GM18870 (cell line): ENCODE measurements around the gene GHITM.
A peak's percentile ranks its signal among the peaks of the same experiment; 100 is the strongest.
"Not testable (repeated sequence)": the region's sequence is repeated elsewhere in the genome, so short reads cannot be mapped to it uniquely, and the experiment has no call there.

Experiments
- ATAC-seq: cut with Tn5 transposase; IDR thresholded peaks from one replicate; pipeline ENCODE4 v1.9.1; 2021; ENCODE audit warnings: moderate library complexity; ENCODE audit not compliant: unreplicated experiment

GHITM gene

DNA sequence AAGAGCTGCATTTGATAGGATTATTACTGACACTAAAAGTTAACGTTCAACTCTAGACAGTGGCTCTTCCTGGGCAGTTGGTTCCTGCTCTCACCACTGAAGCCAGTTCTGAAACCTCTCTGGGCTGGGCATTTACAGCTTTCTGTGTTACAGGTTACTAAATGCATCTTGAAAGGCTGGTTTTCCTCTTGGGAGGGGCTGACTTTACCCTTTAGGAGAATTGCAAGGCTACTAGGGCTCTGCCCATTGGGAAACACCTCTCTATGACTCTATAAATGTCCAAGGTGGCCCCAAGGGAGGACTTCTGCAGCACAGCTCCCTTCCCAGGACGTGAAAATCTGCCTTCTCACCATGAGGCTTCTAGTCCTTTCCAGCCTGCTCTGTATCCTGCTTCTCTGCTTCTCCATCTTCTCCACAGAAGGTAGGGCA, 34.2 kb downstream of the GHITM start, which contains the start of gene GPR15LG:
TSS of gene GPR15LG (plus strand) at position 301 of the 429 bp plus-strand sequence. CDS start at position 352, 51 bp downstream.
- ATAC-seq: peak; percentile 42

DNA sequence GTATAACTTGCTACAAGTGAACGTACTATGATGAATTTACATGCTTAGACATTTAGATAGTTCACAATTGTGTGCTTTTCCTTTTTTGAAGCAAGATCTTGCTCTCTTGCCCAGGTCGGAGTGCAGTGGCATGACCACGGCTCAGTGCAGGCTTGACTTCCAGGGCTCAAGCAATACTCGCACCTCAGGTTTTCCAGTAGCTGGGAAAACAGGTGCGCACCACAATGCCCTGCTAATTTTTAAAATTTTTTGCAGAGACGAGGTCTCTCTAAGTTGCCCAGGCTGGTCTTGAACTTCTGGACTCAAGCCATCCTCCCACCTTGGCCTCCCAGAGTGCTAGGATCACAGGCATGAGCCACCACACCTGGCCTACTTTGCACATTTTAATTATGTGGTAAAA, 36.1 kb downstream of the GHITM start:
- no peak for ATAC-seq

DNA sequence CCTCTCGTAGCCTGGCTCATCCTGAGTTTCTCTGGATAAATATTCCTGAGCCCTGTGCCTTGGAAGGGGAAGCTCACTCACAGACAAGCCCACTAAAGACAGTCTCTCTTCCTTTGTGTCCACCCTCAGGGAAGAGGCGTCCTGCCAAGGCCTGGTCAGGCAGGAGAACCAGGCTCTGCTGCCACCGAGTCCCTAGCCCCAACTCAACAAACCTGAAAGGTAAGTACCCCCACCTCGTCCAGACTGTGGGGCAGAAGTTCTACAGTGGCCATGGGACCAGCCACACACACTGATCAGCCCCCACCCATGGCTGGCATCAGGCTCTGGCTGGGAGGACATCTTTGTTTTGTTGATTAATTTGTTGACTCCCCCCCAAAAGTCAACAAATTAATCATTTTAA, 37.0 kb downstream of the GHITM start:
- no peak for ATAC-seq

DNA sequence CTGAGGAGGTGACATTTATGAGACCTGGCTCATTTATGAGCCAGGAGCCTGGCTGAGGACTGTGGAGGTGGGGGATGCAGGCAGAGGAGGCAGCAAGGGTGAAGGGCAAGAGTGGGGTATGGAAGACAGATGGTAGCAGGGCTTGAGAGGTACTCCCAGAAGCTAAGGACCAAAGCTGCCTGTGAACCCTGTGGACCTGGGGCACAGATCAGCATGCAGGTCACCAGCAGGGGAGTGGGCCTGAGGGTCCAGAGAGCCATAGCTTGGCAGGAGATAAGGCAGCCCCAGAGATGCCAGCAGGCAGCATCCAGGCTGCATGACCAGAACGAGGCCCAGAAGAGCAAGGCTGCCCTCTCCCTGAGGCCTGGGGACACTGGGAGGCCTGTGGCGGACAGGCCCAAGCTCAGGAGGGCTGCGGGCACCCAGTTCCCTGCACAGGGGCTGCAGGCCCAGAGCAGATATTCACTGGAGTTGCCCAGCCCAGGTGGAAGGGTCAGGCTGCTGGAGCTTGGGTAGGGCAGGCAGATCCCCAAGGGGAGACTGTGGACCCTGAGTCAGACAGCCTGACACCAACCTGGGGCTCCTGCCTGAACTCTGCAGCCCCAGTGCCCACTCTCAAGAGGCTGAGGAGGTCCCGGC, 37.6 kb downstream of the GHITM start:
- no peak for ATAC-seq

DNA sequence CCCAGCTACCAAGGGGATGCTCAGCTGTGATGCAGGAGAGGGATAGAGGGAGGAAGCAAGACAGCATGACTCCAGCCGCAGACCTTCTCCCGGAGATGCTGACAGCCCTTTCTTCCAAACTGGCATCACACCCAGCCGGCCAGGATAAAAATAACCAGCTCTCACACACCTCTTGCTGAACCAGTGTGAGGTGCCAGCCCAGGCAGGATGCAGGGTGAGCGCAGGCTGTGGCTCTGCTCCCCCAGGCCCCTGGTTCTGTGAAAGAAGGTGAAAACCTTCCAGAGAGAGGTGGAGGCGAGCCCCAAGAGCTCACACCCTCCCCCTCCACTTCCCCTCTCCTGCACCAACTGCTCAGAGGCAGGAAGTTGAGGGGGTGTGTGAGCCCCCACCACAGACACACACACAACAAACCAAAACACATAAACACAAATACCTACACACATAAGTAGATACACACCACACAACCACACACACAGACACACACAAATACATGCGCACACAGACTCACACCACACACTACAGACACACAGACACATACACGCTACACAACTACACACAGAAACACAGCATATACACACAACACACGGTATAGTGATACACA, 38.3 kb downstream of the GHITM start:
- ATAC-seq: no peak

DNA sequence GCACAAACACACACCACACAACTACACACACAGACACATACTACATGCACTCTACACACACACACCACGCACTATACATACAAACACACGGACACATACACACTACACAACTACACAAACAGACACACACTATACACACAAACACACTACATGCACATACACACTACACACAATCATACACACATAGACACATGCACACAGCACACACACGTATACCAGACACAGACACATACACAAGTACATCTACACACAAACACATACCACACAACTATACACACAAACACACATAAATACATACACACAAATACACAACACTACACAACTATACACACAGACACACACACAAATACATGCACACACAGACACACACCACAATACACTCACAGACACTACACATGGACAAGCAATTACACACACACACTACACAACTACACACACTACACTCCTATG, 38.9 kb downstream of the GHITM start:
- ATAC-seq: no peak

DNA sequence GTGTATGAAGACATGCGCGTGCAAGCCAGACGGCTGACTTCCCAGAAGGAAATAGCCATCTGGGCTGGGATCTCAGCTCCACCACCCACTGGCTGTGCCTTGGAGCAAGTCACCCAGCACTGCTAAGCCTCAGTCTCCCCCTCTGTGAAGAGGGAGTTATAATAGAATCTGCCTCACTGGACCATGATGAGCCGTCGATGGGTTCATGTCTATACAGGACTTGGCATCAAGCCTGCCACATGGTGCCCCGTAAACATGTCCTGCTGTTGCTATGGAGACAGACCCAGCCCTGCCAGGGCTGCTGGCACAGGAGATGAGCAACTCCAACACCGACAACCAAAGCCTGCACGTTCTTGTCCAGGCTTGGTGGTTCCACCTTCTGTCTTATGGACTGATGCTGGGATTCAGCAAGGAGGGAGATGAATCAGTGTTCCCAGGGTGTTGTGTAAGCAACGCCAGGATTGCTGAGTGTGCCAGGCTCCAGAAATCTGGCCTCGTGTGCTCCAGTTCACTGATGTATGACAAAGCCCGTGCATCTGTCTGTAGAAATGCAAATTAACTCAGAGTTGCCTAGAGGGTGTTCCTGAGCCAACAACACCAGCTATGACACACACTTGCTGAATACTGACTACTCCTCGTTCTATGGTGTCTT, 39.9 kb downstream of the GHITM start:
- peak; percentile 93 for ATAC-seq

DNA sequence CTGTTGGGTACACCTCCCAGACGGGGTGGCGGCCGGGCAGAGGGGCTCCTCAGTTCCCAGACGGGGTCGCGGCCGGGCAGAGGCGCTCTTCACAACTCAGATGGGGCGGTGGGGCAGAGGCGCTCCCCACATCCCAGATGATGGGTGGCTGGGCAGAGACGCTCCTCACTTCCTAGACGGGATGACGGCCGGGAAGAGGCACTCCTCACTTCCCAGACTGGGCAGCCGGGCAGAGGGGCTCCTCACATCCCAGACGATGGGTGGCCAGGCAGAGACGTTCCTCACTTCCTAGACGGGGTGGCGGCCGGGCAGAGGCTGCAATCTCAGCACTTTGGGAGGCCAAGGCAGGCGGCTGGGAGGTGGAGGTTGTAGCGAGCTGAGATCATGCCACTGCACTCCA, 41.1 kb downstream of the GHITM start:
- not testable (repeated sequence) for ATAC-seq

DNA sequence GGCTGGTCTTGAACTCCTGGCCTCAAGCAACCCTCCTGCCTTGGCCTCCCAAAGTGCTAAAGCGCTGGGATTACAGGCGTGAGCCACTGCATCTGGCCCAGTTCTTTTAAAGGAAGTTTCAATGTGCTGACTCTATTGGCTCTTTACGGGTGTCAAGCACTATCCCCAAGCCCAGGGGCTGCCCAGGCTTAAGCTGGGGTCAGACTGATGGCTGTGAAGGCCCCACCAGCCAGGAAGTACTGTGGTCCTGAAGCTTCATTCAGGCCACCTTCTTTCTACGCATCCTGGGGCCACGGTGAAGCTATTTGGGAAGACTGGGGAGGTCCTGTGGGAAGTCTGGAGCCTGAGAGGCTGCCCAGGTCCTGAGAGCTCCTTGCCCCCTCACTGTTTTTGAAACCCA, 42.3 kb downstream of the GHITM start:
- no peak for ATAC-seq

DNA sequence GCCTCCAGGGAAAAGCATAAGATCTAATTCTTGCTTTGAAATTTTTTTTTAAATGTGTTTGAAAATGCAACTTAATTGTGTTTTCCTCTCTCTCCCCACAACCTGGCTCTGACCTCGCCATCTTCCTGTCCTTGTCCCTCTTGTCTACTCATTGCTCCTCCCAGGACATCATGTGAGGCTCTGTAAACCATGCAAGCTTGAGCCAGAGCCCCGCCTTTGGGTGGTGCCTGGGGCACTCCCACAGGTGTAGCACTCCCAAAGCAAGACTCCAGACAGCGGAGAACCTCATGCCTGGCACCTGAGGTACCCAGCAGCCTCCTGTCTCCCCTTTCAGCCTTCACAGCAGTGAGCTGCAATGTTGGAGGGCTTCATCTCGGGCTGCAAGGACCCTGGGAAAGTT, 45.2 kb downstream of the GHITM start:
- no peak for ATAC-seq

DNA sequence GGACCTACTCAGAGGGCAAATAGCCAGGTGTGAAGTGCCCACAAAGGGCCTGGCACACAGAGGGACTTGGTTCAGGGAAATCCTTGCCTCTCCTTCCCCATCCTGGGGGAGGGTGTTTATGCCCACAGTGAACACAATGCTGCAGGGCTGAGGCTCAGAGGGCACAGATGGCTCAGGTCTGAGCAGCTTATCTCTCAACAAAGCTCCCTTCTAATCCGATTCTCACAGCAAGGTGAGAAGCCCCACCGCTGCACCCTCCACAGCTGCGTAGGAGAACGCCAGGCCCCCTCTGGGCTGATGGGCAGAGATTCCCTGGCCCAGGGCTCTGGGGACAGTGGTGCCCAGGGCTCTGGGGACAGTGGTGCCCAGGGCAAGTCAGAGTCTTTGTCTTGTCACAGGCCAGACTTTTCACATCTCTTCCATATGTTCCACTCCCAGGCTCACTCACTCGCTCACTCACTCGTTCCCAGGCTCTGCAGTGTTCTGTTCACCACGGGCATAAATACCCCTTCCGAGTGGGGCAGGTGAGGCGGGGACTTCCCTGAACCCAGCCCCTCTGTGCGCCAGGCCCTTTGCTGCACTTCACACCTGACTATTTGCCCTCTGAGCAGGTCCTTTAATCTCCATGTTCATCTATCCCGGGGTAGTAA, 46.3 kb downstream of the GHITM start:
- no peak for ATAC-seq

DNA sequence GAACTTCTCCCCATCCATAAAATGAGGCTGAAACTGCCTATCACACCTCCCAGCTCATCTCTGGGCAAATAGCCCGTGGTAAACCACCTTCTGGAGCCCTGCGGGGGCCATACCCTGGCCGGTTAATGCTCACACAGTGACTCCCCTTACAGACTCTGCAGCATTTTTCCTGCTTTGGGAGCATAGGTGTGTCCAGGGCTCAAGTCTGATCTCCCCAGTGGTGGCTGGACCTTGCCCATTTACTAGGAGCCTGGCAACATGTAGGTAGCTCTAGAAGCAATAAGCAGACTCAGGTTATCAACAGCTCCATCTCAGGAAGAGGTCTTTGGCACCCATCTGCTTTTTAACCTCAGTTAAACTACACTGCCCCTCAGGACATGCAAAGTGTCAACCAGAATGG, 49.5 kb downstream of the GHITM start:
- ATAC-seq: no peak

DNA sequence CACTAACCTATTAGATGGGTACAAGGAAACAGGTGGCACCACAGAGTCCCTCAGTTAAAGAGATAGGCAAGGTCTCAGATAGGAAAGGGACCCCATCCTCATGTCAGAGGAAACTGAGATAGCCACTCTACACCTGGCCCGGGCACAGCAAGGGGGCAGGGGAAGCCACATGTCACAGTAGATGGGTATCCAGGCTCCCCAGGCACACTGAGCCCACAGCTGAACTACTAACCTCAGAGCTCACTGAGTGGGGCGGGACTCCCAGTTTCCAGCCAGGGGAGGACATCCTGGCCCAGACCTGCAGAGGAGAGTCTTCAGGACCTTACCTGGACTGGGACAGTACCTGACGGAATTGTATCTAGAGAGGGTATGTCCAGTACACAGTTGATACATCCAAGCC, 51.3 kb downstream of the GHITM start:
- no peak for ATAC-seq

DNA sequence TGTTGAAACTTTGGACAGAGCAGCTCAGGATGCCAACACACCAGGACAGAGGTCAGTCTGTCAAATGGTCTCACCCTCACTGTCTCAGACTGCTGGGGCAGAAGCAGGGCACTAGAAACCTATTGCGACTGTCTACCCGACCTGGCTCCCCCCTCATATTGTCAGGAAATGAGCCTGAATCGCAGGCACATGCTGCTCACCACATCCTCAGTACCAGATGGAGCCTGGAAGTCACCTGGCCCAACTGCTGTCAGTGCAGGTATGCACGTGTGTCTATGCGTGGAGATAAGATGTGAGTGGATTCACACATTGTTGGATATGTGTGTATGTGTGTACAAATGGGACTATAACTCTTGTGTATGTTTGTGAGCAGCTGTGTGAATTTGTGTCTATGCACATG, 51.8 kb downstream of the GHITM start:
- ATAC-seq: no peak

DNA sequence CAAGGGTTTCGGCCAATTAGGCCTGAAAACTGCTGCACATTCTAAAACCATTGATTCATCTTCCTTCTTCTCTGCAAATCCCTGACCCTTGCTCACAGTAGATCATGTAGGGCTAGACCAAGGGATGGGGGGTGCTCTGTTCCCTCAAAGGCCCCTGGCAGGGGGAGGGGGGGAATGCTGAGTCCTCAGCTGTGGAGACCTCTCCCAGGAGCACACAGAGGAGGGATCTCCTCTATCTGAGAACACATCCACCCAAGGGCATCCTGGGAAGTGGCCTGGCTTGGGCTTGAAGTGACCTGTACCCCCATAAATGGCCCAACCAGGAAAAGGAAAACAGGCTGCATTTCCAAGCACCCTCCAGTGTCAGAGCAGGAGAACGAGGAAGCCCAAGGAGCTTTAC, 54.0 kb downstream of the GHITM start:
- no peak for ATAC-seq

DNA sequence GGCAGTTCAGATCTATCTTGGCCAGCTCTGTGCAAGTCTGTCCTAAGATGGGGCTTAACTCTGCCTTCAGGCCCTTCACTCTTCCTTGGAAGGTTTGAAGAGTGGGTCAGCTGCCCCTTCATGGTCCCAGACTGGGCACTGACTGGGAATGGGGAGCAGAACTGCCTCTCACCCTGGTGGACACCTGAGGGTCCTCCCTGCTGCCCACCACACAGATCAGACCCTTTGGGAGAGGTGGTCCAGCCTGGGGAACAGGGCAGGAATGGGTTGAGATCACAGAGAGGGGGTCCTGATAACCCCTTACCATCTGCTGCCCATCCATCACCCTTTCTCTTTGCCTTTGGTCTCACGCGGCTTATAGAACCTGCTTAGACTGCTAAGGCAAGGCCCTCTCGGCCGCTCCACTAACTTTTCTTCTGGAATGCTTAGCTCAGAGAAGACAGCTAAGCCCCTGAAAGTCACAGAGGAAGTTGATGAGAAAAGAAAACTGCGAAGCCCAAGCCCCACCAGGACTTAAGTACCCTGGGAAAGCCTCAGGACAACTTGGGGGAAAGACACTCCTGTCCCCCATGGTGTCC, 54.6 kb downstream of the GHITM start:
- no peak for ATAC-seq

DNA sequence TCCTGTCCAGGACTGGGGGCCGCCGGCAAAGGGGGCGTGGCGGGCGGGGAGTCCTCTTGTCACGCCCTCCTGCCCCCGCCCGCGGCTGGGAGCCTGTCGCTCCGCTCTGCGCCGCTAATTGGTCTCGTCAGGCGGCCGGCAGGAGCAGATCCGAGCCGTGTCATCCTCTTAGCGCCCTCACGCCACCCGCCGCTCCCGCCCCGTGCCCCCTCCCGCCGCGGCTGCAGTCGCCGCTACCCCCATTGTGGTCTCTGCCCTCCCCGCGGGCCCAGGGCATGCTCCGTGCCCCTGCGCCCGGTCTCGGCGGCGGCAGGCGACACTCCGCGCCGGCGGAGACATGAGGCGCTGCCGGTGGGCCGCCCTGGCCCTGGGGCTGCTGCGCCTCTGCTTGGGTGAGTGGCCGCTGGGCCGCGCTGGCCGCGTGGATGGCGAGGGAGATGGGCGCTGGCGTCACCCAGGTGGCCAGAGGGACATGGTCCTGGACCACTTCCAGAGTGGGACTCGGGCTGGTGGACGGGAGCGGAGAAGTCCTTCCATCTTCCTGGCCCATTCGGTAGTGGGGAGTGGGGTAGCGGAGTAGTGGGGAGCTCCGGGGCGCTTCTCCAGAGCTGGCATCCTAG, 55.2 kb downstream of the GHITM start, which contains the start of gene CDHR1:
TSS of gene CDHR1 (plus strand) at position 114 of the 620 bp plus-strand sequence. CDS start at position 338, 224 bp downstream.
- no peak for ATAC-seq

DNA sequence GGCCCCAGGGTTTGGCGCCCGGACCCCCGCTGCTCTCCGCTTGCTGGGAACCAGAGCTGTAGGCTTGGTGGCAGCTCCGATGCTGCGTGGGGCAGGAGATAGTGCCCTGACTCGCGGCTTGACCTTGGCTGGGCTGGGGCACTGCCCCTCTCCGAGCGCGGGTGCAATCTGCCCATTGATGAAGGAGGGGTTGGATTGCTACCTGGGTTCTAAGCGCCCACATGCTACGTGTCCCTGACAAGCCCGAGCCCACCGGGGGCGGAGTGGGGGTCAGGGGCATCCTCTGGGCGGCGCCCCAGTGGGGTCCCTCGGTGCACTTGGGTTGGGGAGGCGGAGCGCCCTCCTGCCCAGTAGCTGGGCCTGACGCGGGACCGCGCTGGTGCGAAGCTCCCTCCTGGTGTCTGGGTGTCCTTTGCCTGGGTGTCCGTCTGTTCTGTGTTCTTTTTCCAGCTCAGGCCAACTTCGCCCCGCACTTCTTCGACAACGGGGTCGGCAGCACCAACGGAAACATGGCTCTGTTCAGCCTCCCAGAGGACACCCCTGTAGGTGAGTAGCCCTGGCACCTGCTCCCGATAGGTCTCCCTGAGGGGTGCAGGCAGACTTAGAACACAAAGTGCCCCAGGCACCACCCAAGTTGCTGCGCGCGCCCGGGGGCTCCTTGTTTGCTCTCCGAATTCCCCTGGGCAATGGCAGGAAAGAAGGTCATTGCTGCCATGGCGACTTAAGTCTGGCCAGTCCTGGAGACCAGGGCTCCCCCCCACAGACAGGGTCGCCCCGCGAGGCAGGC, 55.9 kb downstream of the GHITM start:
- no peak for ATAC-seq

DNA sequence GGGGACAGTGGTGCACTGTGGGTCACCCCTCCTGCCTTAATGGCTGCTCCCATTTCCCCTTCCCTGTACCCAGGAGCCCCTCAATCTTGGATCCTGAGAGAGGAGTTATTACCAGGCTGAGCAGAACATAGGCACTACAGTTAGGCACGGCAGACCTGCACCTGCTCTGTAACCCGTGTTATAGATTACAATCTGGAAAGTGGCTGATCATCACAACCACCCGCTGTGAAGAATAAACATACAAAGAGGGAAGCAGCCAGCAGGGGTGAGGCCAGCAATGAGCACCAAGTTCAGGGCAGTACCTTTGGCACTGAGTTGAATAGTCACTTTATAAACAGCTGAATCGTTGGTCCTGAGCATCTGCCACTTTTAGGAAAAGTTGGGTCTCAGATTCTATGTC, 56.8 kb downstream of the GHITM start:
- no peak for ATAC-seq

DNA sequence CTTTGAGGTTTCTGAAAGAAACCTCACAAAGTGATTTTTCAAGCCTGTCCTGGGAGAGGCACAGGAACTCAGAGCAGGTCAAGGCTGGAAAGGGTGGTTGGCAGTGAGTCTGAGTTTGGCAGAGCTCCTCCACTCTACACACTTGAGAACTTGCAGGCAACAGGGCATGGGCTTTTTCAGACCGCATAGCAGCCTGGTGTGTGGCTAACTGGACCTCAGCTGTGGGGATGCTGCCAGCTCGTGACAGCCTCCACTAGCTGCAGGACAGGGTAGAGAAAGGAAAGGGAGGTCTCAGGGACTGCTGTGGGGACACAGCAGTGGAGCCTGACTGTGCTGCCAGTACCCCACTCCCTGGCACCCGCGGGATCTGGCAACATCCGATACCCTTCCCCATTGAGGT, 57.6 kb downstream of the GHITM start:
- ATAC-seq: no peak
